HG02588 (cell line): ENCODE measurements around the gene DHX35.
"Not testable (repeated sequence)": the region's sequence is repeated elsewhere in the genome, so short reads cannot be mapped to it uniquely, and the experiment has no call there.

Experiments
- ATAC-seq: cut with Tn5 transposase; IDR thresholded peaks from one replicate; pipeline ENCODE4 v1.9.1; 2021; ENCODE audit warnings: mild to moderate bottlenecking, moderate library complexity; ENCODE audit not compliant: unreplicated experiment

DHX35 gene

GRCh38 chr20:38939686-38940085 lies 22.5 kb upstream of the DHX35 start:
- ATAC-seq: no peak

- no peak for ATAC-seq
Observed at GRCh38 chr20:38940644-38941043, 21.5 kb upstream of the DHX35 start.

- no peak for ATAC-seq
Observed at GRCh38 chr20:38941726-38942389, 20.3 kb upstream of the DHX35 start.

GRCh38 chr20:38945012-38945411 lies 17.1 kb upstream of the DHX35 start:
- no peak for ATAC-seq

GRCh38 chr20:38946836-38947235 lies 15.3 kb upstream of the DHX35 start:
- no peak for ATAC-seq

- no peak for ATAC-seq
Observed at GRCh38 chr20:38947931-38948362, 14.2 kb upstream of the DHX35 start.

GRCh38 chr20:38950254-38950653 lies 11.9 kb upstream of the DHX35 start:
- no peak for ATAC-seq

- no peak for ATAC-seq
Observed at GRCh38 chr20:38951611-38952010, 10.5 kb upstream of the DHX35 start.

GRCh38 chr20:38952153-38952552 lies 10.0 kb upstream of the DHX35 start:
- no peak for ATAC-seq

GRCh38 chr20:38953630-38954340 lies 8.4 kb upstream of the DHX35 start:
- no peak for ATAC-seq

GRCh38 chr20:38957235-38957876 lies 4.8 kb upstream of the DHX35 start:
- ATAC-seq: no peak

- no peak for ATAC-seq
Observed at GRCh38 chr20:38957915-38958485, 4.1 kb upstream of the DHX35 start.

GRCh38 chr20:38960187-38960687 lies 1.9 kb upstream of the DHX35 start:
- ATAC-seq: not testable (repeated sequence)

GRCh38 chr20:38961530-38962043 lies 557 bp upstream of the DHX35 start:
- ATAC-seq: no peak

- ATAC-seq: no peak
Observed at GRCh38 chr20:38962928-38963401, 821 bp downstream of the DHX35 start.

GRCh38 chr20:38963745-38964144 lies 1.6 kb downstream of the DHX35 start:
- no peak for ATAC-seq

- ATAC-seq: no peak
Observed at GRCh38 chr20:38965264-38965663, 3.1 kb downstream of the DHX35 start.

GRCh38 chr20:38968090-38968489 lies 5.9 kb downstream of the DHX35 start:
- no peak for ATAC-seq

GRCh38 chr20:38969708-38970107 lies 7.6 kb downstream of the DHX35 start:
- ATAC-seq: no peak

- ATAC-seq: no peak
Observed at GRCh38 chr20:38970302-38970701, 8.2 kb downstream of the DHX35 start.

- ATAC-seq: no peak
Observed at GRCh38 chr20:38973107-38973506, 11.0 kb downstream of the DHX35 start.
